WTC11 (cell line): ENCODE measurements around the gene ZNF140. TPM values are rescaled to one million over a fixed set of nuclear protein-coding genes. Genes with fewer than 3 reads are reported as not detected.

Experiments
- CREB1 ChIP-seq: sonication (generic); formaldehyde crosslinking; IDR thresholded peaks from 2 replicates; pipeline ENCODE4 v1.8.0; 2023; ENCODE audit warnings: mild to moderate bottlenecking, missing genetic modification reagents
- ESRRA ChIP-seq: sonication (generic); formaldehyde crosslinking; IDR thresholded peaks from 2 replicates; pipeline ENCODE4 v1.8.1; 2022; ENCODE audit warnings: mild to moderate bottlenecking, missing genetic modification reagents, borderline replicate concordance
- NFE2L1 ChIP-seq: sonication (generic); formaldehyde crosslinking; IDR thresholded peaks from 2 replicates; pipeline ENCODE4 v1.8.1; 2023; ENCODE audit warnings: missing genetic modification reagents
- NR3C1 ChIP-seq: sonication (generic); formaldehyde crosslinking; conservative IDR thresholded peaks from 2 replicates; pipeline ENCODE4 v1.8.1; 2023; ENCODE audit warnings: low read depth, mild to moderate bottlenecking, missing genetic modification reagents
- PRRX2 ChIP-seq: fragments of 250-450 bp; sonication (Bioruptor Pico); IDR thresholded peaks from 2 replicates; pipeline ENCODE4 v1.8.0; 2021; ENCODE audit warnings: mild to moderate bottlenecking
- RELA ChIP-seq: sonication (generic); formaldehyde crosslinking; IDR thresholded peaks from 2 replicates; pipeline ENCODE4 v1.8.1; 2022; ENCODE audit warnings: missing genetic modification reagents, mild to moderate bottlenecking, borderline replicate concordance
- ZNF219 ChIP-seq: sonication (generic); formaldehyde crosslinking; IDR thresholded peaks from 2 replicates; pipeline ENCODE4 v1.8.0; 2023; ENCODE audit warnings: missing genetic modification reagents, mild to moderate bottlenecking, borderline replicate concordance
- ZNF671 ChIP-seq: fragments of 250-450 bp; sonication (Bioruptor Pico); IDR thresholded peaks from 2 replicates; pipeline ENCODE4 v1.8.0; 2021; ENCODE audit warnings: mild to moderate bottlenecking
- total RNA-seq: library from RNA; stranded (reverse); gene quantifications from 3 replicates; pipeline ENCODE4 v1.2.3, GENCODE V29; 2021
- TF ChIP-seq, protein P1 (sequence below): sonication (generic); formaldehyde crosslinking; IDR thresholded peaks from 2 replicates; pipeline ENCODE4 v1.8.0; 2023; ENCODE audit warnings: mild to moderate bottlenecking, missing genetic modification reagents
- TF ChIP-seq, protein P2 (sequence below): sonication (generic); formaldehyde crosslinking; IDR thresholded peaks from 2 replicates; pipeline ENCODE4 v1.8.1; 2022; ENCODE audit warnings: low read depth, mild to moderate bottlenecking, moderate library complexity, missing genetic modification reagents, borderline replicate concordance
- TF ChIP-seq, protein P3 (sequence below): sonication (generic); formaldehyde crosslinking; IDR thresholded peaks from 2 replicates; pipeline ENCODE4 v1.8.1; 2023; ENCODE audit warnings: mild to moderate bottlenecking, missing genetic modification reagents, borderline replicate concordance
- TF ChIP-seq, protein P4 (sequence below): sonication (generic); formaldehyde crosslinking; IDR thresholded peaks from 2 replicates; pipeline ENCODE4 v1.8.0; 2022; ENCODE audit warnings: mild to moderate bottlenecking, missing genetic modification reagents
- TF ChIP-seq, protein P5 (sequence below): sonication (generic); formaldehyde crosslinking; IDR thresholded peaks from 2 replicates; pipeline ENCODE4 v1.8.0; 2023; ENCODE audit warnings: missing genetic modification reagents
- TF ChIP-seq, protein P6 (sequence below): sonication (generic); formaldehyde crosslinking; IDR thresholded peaks from 2 replicates; pipeline ENCODE4 v1.8.1; 2023; ENCODE audit warnings: mild to moderate bottlenecking, missing genetic modification reagents
- TF ChIP-seq, protein P7 (sequence below): fragments of 250-450 bp; sonication (Bioruptor Pico); IDR thresholded peaks from 2 replicates; pipeline ENCODE4 v1.9.0; 2021; ENCODE audit warnings: mild to moderate bottlenecking, borderline replicate concordance
- TF ChIP-seq, protein P8 (sequence below): sonication (generic); formaldehyde crosslinking; IDR thresholded peaks from 2 replicates; pipeline ENCODE4 v1.8.0; 2022; ENCODE audit warnings: missing genetic modification reagents

ZNF140 gene
- total RNA-seq, 1 experiment from 2014 or later = 10.3 TPM

DNA sequence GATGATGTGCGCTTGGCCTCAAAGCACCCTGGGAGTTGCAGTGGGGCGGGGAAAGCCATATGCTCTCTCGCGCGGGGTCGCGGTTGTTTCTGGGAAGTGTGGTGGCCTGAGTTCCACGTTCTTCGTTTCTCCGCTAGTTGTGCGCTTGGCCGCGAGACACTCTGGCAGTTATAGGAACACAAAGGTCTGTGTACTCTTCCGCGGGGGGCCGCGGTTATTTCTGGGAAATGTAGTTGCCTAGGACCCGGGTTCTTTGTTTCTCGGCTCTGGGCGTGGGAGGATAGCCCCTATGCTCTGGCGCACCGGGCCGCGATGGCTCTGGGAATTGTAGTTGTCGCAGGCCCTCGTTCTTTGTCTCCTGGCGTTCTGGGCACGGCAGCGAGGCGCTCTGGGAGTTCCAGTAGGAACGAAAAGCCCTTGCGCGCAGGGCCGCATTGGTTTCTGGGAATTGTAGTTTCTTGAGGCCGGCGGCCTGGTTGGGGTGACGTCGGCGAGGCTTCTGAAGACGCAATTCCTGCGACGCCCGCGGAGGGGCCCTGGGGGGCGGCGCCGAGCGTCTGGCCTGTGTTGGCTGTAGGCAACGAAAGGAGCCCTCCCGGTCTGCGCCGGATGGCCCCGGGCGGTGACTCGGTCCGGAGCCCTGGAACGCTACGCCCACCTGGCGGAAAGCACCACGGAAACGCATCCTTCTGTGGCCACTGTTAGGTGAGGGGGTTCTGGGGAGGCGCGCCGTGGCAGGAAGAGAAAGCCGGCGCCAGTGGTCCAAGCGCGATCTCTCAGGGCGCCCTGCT is at the start of gene ZNF140 (continued):
- TF ChIP-seq NR3C1 (CRISPR knock-in tag) (no peak), RELA (CRISPR knock-in tag) (no peak), ZNF671 (CRISPR knock-in tag) (no peak), ZNF219 (CRISPR knock-in tag) (no peak), ESRRA (CRISPR knock-in tag) (no peak), CREB1 (peak; percentile 64; the same call in 1 of the 2 replicates), PRRX2 (CRISPR knock-in tag) (no peak), NFE2L1 (CRISPR knock-in tag) (no peak)
- TF ChIP-seq, protein P1, sequence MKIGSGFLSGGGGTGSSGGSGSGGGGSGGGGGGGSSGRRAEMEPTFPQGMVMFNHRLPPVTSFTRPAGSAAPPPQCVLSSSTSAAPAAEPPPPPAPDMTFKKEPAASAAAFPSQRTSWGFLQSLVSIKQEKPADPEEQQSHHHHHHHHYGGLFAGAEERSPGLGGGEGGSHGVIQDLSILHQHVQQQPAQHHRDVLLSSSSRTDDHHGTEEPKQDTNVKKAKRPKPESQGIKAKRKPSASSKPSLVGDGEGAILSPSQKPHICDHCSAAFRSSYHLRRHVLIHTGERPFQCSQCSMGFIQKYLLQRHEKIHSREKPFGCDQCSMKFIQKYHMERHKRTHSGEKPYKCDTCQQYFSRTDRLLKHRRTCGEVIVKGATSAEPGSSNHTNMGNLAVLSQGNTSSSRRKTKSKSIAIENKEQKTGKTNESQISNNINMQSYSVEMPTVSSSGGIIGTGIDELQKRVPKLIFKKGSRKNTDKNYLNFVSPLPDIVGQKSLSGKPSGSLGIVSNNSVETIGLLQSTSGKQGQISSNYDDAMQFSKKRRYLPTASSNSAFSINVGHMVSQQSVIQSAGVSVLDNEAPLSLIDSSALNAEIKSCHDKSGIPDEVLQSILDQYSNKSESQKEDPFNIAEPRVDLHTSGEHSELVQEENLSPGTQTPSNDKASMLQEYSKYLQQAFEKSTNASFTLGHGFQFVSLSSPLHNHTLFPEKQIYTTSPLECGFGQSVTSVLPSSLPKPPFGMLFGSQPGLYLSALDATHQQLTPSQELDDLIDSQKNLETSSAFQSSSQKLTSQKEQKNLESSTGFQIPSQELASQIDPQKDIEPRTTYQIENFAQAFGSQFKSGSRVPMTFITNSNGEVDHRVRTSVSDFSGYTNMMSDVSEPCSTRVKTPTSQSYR (CRISPR knock-in tag) = no peak
- TF ChIP-seq, protein P2, sequence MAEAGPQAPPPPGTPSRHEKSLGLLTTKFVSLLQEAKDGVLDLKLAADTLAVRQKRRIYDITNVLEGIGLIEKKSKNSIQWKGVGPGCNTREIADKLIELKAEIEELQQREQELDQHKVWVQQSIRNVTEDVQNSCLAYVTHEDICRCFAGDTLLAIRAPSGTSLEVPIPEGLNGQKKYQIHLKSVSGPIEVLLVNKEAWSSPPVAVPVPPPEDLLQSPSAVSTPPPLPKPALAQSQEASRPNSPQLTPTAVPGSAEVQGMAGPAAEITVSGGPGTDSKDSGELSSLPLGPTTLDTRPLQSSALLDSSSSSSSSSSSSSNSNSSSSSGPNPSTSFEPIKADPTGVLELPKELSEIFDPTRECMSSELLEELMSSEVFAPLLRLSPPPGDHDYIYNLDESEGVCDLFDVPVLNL = no peak
- TF ChIP-seq, protein P3, sequence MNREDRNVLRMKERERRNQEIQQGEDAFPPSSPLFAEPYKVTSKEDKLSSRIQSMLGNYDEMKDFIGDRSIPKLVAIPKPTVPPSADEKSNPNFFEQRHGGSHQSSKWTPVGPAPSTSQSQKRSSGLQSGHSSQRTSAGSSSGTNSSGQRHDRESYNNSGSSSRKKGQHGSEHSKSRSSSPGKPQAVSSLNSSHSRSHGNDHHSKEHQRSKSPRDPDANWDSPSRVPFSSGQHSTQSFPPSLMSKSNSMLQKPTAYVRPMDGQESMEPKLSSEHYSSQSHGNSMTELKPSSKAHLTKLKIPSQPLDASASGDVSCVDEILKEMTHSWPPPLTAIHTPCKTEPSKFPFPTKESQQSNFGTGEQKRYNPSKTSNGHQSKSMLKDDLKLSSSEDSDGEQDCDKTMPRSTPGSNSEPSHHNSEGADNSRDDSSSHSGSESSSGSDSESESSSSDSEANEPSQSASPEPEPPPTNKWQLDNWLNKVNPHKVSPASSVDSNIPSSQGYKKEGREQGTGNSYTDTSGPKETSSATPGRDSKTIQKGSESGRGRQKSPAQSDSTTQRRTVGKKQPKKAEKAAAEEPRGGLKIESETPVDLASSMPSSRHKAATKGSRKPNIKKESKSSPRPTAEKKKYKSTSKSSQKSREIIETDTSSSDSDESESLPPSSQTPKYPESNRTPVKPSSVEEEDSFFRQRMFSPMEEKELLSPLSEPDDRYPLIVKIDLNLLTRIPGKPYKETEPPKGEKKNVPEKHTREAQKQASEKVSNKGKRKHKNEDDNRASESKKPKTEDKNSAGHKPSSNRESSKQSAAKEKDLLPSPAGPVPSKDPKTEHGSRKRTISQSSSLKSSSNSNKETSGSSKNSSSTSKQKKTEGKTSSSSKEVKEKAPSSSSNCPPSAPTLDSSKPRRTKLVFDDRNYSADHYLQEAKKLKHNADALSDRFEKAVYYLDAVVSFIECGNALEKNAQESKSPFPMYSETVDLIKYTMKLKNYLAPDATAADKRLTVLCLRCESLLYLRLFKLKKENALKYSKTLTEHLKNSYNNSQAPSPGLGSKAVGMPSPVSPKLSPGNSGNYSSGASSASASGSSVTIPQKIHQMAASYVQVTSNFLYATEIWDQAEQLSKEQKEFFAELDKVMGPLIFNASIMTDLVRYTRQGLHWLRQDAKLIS (CRISPR knock-in tag) = no peak
- TF ChIP-seq, protein P4, sequence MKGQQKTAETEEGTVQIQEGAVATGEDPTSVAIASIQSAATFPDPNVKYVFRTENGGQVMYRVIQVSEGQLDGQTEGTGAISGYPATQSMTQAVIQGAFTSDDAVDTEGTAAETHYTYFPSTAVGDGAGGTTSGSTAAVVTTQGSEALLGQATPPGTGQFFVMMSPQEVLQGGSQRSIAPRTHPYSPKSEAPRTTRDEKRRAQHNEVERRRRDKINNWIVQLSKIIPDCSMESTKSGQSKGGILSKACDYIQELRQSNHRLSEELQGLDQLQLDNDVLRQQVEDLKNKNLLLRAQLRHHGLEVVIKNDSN = 0 out of 2 replicates have a peak, but pooled peaks have one; percentile 12
- TF ChIP-seq, protein P5, sequence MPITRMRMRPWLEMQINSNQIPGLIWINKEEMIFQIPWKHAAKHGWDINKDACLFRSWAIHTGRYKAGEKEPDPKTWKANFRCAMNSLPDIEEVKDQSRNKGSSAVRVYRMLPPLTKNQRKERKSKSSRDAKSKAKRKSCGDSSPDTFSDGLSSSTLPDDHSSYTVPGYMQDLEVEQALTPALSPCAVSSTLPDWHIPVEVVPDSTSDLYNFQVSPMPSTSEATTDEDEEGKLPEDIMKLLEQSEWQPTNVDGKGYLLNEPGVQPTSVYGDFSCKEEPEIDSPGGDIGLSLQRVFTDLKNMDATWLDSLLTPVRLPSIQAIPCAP (CRISPR knock-in tag) = no peak
- TF ChIP-seq, protein P6, sequence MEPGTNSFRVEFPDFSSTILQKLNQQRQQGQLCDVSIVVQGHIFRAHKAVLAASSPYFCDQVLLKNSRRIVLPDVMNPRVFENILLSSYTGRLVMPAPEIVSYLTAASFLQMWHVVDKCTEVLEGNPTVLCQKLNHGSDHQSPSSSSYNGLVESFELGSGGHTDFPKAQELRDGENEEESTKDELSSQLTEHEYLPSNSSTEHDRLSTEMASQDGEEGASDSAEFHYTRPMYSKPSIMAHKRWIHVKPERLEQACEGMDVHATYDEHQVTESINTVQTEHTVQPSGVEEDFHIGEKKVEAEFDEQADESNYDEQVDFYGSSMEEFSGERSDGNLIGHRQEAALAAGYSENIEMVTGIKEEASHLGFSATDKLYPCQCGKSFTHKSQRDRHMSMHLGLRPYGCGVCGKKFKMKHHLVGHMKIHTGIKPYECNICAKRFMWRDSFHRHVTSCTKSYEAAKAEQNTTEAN (CRISPR knock-in tag) = no peak
- TF ChIP-seq, protein P7, sequence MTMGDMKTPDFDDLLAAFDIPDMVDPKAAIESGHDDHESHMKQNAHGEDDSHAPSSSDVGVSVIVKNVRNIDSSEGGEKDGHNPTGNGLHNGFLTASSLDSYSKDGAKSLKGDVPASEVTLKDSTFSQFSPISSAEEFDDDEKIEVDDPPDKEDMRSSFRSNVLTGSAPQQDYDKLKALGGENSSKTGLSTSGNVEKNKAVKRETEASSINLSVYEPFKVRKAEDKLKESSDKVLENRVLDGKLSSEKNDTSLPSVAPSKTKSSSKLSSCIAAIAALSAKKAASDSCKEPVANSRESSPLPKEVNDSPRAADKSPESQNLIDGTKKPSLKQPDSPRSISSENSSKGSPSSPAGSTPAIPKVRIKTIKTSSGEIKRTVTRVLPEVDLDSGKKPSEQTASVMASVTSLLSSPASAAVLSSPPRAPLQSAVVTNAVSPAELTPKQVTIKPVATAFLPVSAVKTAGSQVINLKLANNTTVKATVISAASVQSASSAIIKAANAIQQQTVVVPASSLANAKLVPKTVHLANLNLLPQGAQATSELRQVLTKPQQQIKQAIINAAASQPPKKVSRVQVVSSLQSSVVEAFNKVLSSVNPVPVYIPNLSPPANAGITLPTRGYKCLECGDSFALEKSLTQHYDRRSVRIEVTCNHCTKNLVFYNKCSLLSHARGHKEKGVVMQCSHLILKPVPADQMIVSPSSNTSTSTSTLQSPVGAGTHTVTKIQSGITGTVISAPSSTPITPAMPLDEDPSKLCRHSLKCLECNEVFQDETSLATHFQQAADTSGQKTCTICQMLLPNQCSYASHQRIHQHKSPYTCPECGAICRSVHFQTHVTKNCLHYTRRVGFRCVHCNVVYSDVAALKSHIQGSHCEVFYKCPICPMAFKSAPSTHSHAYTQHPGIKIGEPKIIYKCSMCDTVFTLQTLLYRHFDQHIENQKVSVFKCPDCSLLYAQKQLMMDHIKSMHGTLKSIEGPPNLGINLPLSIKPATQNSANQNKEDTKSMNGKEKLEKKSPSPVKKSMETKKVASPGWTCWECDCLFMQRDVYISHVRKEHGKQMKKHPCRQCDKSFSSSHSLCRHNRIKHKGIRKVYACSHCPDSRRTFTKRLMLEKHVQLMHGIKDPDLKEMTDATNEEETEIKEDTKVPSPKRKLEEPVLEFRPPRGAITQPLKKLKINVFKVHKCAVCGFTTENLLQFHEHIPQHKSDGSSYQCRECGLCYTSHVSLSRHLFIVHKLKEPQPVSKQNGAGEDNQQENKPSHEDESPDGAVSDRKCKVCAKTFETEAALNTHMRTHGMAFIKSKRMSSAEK = no peak
- TF ChIP-seq, protein P8, sequence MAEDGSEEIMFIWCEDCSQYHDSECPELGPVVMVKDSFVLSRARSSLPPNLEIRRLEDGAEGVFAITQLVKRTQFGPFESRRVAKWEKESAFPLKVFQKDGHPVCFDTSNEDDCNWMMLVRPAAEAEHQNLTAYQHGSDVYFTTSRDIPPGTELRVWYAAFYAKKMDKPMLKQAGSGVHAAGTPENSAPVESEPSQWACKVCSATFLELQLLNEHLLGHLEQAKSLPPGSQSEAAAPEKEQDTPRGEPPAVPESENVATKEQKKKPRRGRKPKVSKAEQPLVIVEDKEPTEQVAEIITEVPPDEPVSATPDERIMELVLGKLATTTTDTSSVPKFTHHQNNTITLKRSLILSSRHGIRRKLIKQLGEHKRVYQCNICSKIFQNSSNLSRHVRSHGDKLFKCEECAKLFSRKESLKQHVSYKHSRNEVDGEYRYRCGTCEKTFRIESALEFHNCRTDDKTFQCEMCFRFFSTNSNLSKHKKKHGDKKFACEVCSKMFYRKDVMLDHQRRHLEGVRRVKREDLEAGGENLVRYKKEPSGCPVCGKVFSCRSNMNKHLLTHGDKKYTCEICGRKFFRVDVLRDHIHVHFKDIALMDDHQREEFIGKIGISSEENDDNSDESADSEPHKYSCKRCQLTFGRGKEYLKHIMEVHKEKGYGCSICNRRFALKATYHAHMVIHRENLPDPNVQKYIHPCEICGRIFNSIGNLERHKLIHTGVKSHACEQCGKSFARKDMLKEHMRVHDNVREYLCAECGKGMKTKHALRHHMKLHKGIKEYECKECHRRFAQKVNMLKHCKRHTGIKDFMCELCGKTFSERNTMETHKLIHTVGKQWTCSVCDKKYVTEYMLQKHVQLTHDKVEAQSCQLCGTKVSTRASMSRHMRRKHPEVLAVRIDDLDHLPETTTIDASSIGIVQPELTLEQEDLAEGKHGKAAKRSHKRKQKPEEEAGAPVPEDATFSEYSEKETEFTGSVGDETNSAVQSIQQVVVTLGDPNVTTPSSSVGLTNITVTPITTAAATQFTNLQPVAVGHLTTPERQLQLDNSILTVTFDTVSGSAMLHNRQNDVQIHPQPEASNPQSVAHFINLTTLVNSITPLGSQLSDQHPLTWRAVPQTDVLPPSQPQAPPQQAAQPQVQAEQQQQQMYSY (CRISPR knock-in tag) = no peak
